HepG2 (cell line): ENCODE data around the gene IFNAR1. TPM values are rescaled to one million over a fixed set of nuclear protein-coding genes. Genes with fewer than 3 reads are reported as not detected.
A peak's percentile ranks its signal among the peaks of the same experiment; 100 is the strongest.

Source experiments
- AGO2 ChIP-seq: fragments of 200-400 bp; formaldehyde crosslinking; optimal IDR thresholded peaks from 2 replicates; pipeline ENCODE3; 2017; ENCODE audit warnings: mild to moderate bottlenecking, low read depth, low read length, moderate library complexity
- ASH2L ChIP-seq: fragments of 300-600, 200-600 bp; sonication (generic); IDR thresholded peaks from 2 replicates; pipeline ENCODE4 v1.7.0; 2017; ENCODE audit warnings: low read depth, mild to moderate bottlenecking, moderate library complexity, mixed read lengths, low read length; ENCODE audit not compliant: insufficient read length
- CCDC6 ChIP-seq: sonication (generic); formaldehyde crosslinking; IDR thresholded peaks from 2 replicates; pipeline ENCODE4 v1.8.1; 2022; ENCODE audit warnings: mild to moderate bottlenecking, missing genetic modification reagents, moderate library complexity
- EEA1 ChIP-seq: sonication (generic); formaldehyde crosslinking; IDR thresholded peaks from 2 replicates; pipeline ENCODE4 v1.5.1; 2020; ENCODE audit warnings: mild to moderate bottlenecking, missing genetic modification reagents, borderline replicate concordance
- HDAC1 ChIP-seq: sonication (generic); formaldehyde crosslinking; IDR thresholded peaks from 2 replicates; pipeline ENCODE4 v1.5.1; 2020; ENCODE audit warnings: mild to moderate bottlenecking, missing genetic modification reagents
- POLR2A ChIP-seq, 2 experiments: IDR thresholded peaks; 2 replicates each; pipeline ENCODE4 v1.6.1; 2011; ENCODE audit warnings: low read depth in 2 of 2, low read length in 2 of 2, mild to moderate bottlenecking in 1 of 2, moderate library complexity in 1 of 2; ENCODE audit not compliant: insufficient read depth in 1 of 2
- RARA ChIP-seq: IDR thresholded peaks from 2 replicates; pipeline ENCODE4 v1.6.1; 2016; ENCODE audit warnings: missing genetic modification reagents, missing compliant biosample characterization
- RXRA ChIP-seq: sonication (generic); formaldehyde crosslinking; IDR thresholded peaks from 2 replicates; pipeline ENCODE4 v1.5.1; 2020; ENCODE audit warnings: missing genetic modification reagents
- SMC3 ChIP-seq: IDR thresholded peaks from 2 replicates; pipeline ENCODE4 v1.6.1; 2011; ENCODE audit warnings: low read length, improper control_type of control experiment
- TBX2 ChIP-seq: sonication (generic); formaldehyde crosslinking; IDR thresholded peaks from 2 replicates; pipeline ENCODE4 v1.5.0; 2020; ENCODE audit warnings: missing genetic modification reagents, mild to moderate bottlenecking, borderline replicate concordance
- TGIF2 ChIP-seq: IDR thresholded peaks from 2 replicates; pipeline ENCODE4 v1.6.1; 2016; ENCODE audit warnings: control low read depth, missing compliant biosample characterization
- ZBTB42 ChIP-seq: sonication (generic); formaldehyde crosslinking; IDR thresholded peaks from 2 replicates; pipeline ENCODE4 v1.5.0; 2020; ENCODE audit warnings: mild to moderate bottlenecking, missing genetic modification reagents
- ZBTB7A ChIP-seq: sonication (generic); formaldehyde crosslinking; IDR thresholded peaks from 2 replicates; pipeline ENCODE4 v1.8.0; 2022; ENCODE audit warnings: mild to moderate bottlenecking, missing genetic modification reagents
- ZC3H4 ChIP-seq: sonication (generic); formaldehyde crosslinking; IDR thresholded peaks from 2 replicates; pipeline ENCODE4 v1.4.0; 2020; ENCODE audit warnings: missing genetic modification reagents, borderline replicate concordance
- ZMYM3 ChIP-seq: sonication (generic); formaldehyde crosslinking; IDR thresholded peaks from 2 replicates; pipeline ENCODE4 v1.5.1; 2020; ENCODE audit warnings: mild to moderate bottlenecking, missing genetic modification reagents
- ZNF121 ChIP-seq: sonication (generic); formaldehyde crosslinking; IDR thresholded peaks from 2 replicates; pipeline ENCODE4 v1.5.0; 2020; ENCODE audit warnings: mild to moderate bottlenecking, missing genetic modification reagents
- ZNF225 ChIP-seq: sonication (generic); formaldehyde crosslinking; IDR thresholded peaks from 2 replicates; pipeline ENCODE4 v1.4.0; 2020; ENCODE audit warnings: mild to moderate bottlenecking, missing genetic modification reagents
- ZNF3 ChIP-seq: IDR thresholded peaks from 2 replicates; pipeline ENCODE4 v1.7.0; 2017; ENCODE audit warnings: inconsistent platforms
- ZNF34 ChIP-seq: sonication (generic); formaldehyde crosslinking; IDR thresholded peaks from 2 replicates; pipeline ENCODE4 v1.4.0; 2020; ENCODE audit warnings: mild to moderate bottlenecking, missing genetic modification reagents, borderline replicate concordance
- ZNF672 ChIP-seq: sonication (generic); formaldehyde crosslinking; IDR thresholded peaks from 2 replicates; pipeline ENCODE4 v1.8.1; 2022; ENCODE audit warnings: missing genetic modification reagents
- ZNF780A ChIP-seq: sonication (generic); formaldehyde crosslinking; IDR thresholded peaks from 2 replicates; pipeline ENCODE4 v1.8.0; 2022; ENCODE audit warnings: mild to moderate bottlenecking, missing genetic modification reagents, moderate library complexity
- ZNF784 ChIP-seq: sonication (generic); formaldehyde crosslinking; IDR thresholded peaks from 2 replicates; pipeline ENCODE4 v1.5.1; 2020; ENCODE audit warnings: missing genetic modification reagents, mild to moderate bottlenecking, borderline replicate concordance
- ZSCAN30 ChIP-seq: sonication (generic); formaldehyde crosslinking; IDR thresholded peaks from 2 replicates; pipeline ENCODE4 v1.5.0; 2020; ENCODE audit warnings: mild to moderate bottlenecking, missing genetic modification reagents
- ZSCAN31 ChIP-seq: sonication (generic); formaldehyde crosslinking; IDR thresholded peaks from 2 replicates; pipeline ENCODE4 v1.5.0; 2020; ENCODE audit warnings: low read depth, mild to moderate bottlenecking, missing genetic modification reagents
- polyA plus RNA-seq, 8 experiments: library from polyadenylated mRNA; depleted of rRNA in 3 of 8; stranded (reverse) in 7 of 8; unstranded in 1 of 8; fragments of >200 nt; fragmentation: Illumina TruSeq in 4 of 8; extraction: Trizol in 4 of 8; gene quantifications; 2 replicates each; pipeline versions ENCODE4 v1.2.1 to v1.2.3, GENCODE V29; 2011 to 2016; ENCODE audit warnings: low read depth in 4 of 8, missing spikeins in 1 of 8, mixed read lengths in 1 of 8; ENCODE audit not compliant: insufficient read depth in 1 of 8
- total RNA-seq, 5 experiments: library from RNA; depleted of rRNA; stranded (reverse); fragments of >200 nt; fragmentation: Illumina TruSeq; extraction: Trizol; gene quantifications; 2 replicates each; pipeline ENCODE4 v1.2.3, GENCODE V29; 2016; ENCODE audit warnings: low read depth in 1 of 5
- TF ChIP-seq, protein P1 (sequence below): sonication (generic); formaldehyde crosslinking; conservative IDR thresholded peaks from 2 replicates; pipeline ENCODE4 v1.4.0; 2020; ENCODE audit warnings: missing genetic modification reagents
- TF ChIP-seq, protein P2 (sequence below), 2 experiments: sonication (generic) in 1 of 2; formaldehyde crosslinking in 1 of 2; IDR thresholded peaks; 2 replicates each; pipeline versions ENCODE4 v1.4.0 to v1.6.1; 2018 to 2020; ENCODE audit warnings: missing genetic modification reagents in 2 of 2, borderline replicate concordance in 1 of 2, low read depth in 1 of 2, mild to moderate bottlenecking in 1 of 2, missing biosample characterization in 1 of 2

The IFNAR1 gene
- total and polyA plus RNA-seq, 2 of the 13 experiments (the other 11 are each of a cell fraction or from before 2014, with no cell fraction given) = 6.7 to 9.3 TPM

GRCh38 chr21:33403786-33404585, 79.2 kb downstream of the IFNAR1 start (continued):
- 0 out of 2 replicates have a peak, but pooled peaks have one; percentile 26 for TF ChIP-seq ZBTB42 (CRISPR knock-in tag)
- TF ChIP-seq TGIF2 (CRISPR knock-in tag) = 0 out of 2 replicates have a peak, but pooled peaks have one; percentile 58
- TF ChIP-seq POLR2A (IDR thresholded peaks at IDR 0.05; ENCODE audit: insufficient read depth in 1 of 2, low read depth in 2 of 2, low read length in 2 of 2) = peak; percentile 42 to 48; a peak in 3 of 4 replicates
- TF ChIP-seq SMC3 = no peak
- peak; percentile 62; the same call in 1 of the 2 replicates for TF ChIP-seq TBX2 (CRISPR knock-in tag)
- TF ChIP-seq RARA (CRISPR knock-in tag) = 0 out of 2 replicates have a peak, but pooled peaks have one; percentile 4
- TF ChIP-seq, protein P1, sequence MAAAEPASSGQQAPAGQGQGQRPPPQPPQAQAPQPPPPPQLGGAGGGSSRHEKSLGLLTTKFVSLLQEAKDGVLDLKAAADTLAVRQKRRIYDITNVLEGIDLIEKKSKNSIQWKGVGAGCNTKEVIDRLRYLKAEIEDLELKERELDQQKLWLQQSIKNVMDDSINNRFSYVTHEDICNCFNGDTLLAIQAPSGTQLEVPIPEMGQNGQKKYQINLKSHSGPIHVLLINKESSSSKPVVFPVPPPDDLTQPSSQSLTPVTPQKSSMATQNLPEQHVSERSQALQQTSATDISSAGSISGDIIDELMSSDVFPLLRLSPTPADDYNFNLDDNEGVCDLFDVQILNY (CRISPR knock-in tag) = no peak
- TF ChIP-seq ASH2L = peak; percentile 46
- no peak for TF ChIP-seq ZMYM3 (CRISPR knock-in tag)
- no peak for TF ChIP-seq ZSCAN30 (CRISPR knock-in tag)
- peak; percentile 51; the same call in 1 of the 2 replicates for TF ChIP-seq CCDC6
- peak; percentile 21; the same call in 1 of the 2 replicates for TF ChIP-seq RXRA (CRISPR knock-in tag)
- no peak for TF ChIP-seq ZNF672 (CRISPR knock-in tag)
- peak; percentile 76; the same call in 1 of the 2 replicates for TF ChIP-seq ZC3H4 (CRISPR knock-in tag)
- no peak for TF ChIP-seq ZNF780A (CRISPR knock-in tag)
- 0 out of 2 replicates have a peak, but pooled peaks have one; percentile 53 for TF ChIP-seq ZNF784 (CRISPR knock-in tag)
- TF ChIP-seq EEA1 (CRISPR knock-in tag) = peak; percentile 57; the same call in 1 of the 2 replicates
- TF ChIP-seq ZBTB7A (CRISPR knock-in tag) = no peak
- TF ChIP-seq ZNF34 (CRISPR knock-in tag) = no peak
- TF ChIP-seq ZSCAN31 (CRISPR knock-in tag) = 0 out of 2 replicates have a peak, but pooled peaks have one; percentile 56
- TF ChIP-seq ZNF225 (CRISPR knock-in tag) = 0 out of 2 replicates have a peak, but pooled peaks have one; percentile 32
- TF ChIP-seq, protein P2, sequence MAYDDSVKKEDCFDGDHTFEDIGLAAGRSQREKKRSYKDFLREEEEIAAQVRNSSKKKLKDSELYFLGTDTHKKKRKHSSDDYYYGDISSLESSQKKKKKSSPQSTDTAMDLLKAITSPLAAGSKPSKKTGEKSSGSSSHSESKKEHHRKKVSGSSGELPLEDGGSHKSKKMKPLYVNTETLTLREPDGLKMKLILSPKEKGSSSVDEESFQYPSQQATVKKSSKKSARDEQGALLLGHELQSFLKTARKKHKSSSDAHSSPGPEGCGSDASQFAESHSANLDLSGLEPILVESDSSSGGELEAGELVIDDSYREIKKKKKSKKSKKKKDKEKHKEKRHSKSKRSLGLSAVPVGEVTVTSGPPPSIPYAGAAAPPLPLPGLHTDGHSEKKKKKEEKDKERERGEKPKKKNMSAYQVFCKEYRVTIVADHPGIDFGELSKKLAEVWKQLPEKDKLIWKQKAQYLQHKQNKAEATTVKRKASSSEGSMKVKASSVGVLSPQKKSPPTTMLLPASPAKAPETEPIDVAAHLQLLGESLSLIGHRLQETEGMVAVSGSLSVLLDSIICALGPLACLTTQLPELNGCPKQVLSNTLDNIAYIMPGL (CRISPR knock-in tag; IDR thresholded peaks at IDR 0.05; ENCODE audit: borderline replicate concordance in 1 of 2, low read depth in 1 of 2) = peak; percentile 33 to 37; a peak in 2 of 4 replicates
- TF ChIP-seq ZNF3 (CRISPR knock-in tag) = peak; percentile 36; the same call in 1 of the 2 replicates
- TF ChIP-seq HDAC1 = peak; percentile 14; the same call in 1 of the 2 replicates
- peak; percentile 90 for TF ChIP-seq AGO2
- TF ChIP-seq ZNF121 = no peak
